ENCODE results near the gene TRAF3IP1.
A peak's percentile ranks its signal among the peaks of the same experiment; 100 is the strongest.

TRAF3IP1 gene

GRCh38 chr2:238412067-238412767, 91.9 kb downstream of the TRAF3IP1 start:
- DNase-seq = no peak

- no peak for DNase-seq
Observed at GRCh38 chr2:238413368-238413767, 93.0 kb downstream of the TRAF3IP1 start.

GRCh38 chr2:238415036-238415764, 94.9 kb downstream of the TRAF3IP1 start:
- DNase-seq = peak; percentile 4 to 58

GRCh38 chr2:238415893-238416292, 95.6 kb downstream of the TRAF3IP1 start:
- DNase-seq = no peak

GRCh38 chr2:238418196-238418998, 98.1 kb downstream of the TRAF3IP1 start:
- DNase-seq = no peak

- DNase-seq = no peak
Observed at GRCh38 chr2:238418999-238419546, 98.8 kb downstream of the TRAF3IP1 start.

GRCh38 chr2:238420442-238420841, 100.1 kb downstream of the TRAF3IP1 start:
- no peak for DNase-seq

- DNase-seq = no peak
Observed at GRCh38 chr2:238420878-238421694, 100.8 kb downstream of the TRAF3IP1 start.

GRCh38 chr2:238421695-238422035, 101.3 kb downstream of the TRAF3IP1 start:
- DNase-seq = no peak

GRCh38 chr2:238422285-238422684, 102.0 kb downstream of the TRAF3IP1 start:
- no peak for DNase-seq

GRCh38 chr2:238422940-238423339, 102.6 kb downstream of the TRAF3IP1 start:
- DNase-seq = no peak

GRCh38 chr2:238423561-238424312, 103.4 kb downstream of the TRAF3IP1 start:
- DNase-seq = no peak

GRCh38 chr2:238424313-238424700, 104.0 kb downstream of the TRAF3IP1 start:
- DNase-seq = no peak

- DNase-seq = no peak
Observed at GRCh38 chr2:238425505-238425978, 105.2 kb downstream of the TRAF3IP1 start.

GRCh38 chr2:238425979-238426567, 105.8 kb downstream of the TRAF3IP1 start:
- peak; percentile 54 to 71 for DNase-seq

GRCh38 chr2:238426568-238427434, 106.5 kb downstream of the TRAF3IP1 start, which contains the start of gene ASB1:
Gene ASB1, plus strand, starts transcription at chr2:238426927. Its CDS starts 144 bp downstream, at chr2:238427071.
- DNase-seq = peak; percentile 60 to 81

GRCh38 chr2:238427435-238428162, 107.3 kb downstream of the TRAF3IP1 start:
- no peak for DNase-seq

- DNase-seq = no peak
Observed at GRCh38 chr2:238428866-238429265, 108.5 kb downstream of the TRAF3IP1 start.

GRCh38 chr2:238430781-238431180, 110.5 kb downstream of the TRAF3IP1 start:
- no peak for DNase-seq
